Endothelial cell of umbilical vein (primary cell): ENCODE measurements around the gene RGS9BP.

Experiments used
- EZH2 ChIP-seq: IDR thresholded peaks from 2 replicates; pipeline ENCODE4 v1.6.1; 2012; ENCODE audit warnings: borderline replicate concordance, low read depth, mild to moderate bottlenecking, moderate library complexity, low read length, inconsistent platforms; ENCODE audit not compliant: severe bottlenecking
- FOS ChIP-seq: IDR thresholded peaks from 2 replicates; pipeline ENCODE4 v1.6.1; 2011; ENCODE audit warnings: mild to moderate bottlenecking, low read length, moderate library complexity, borderline replicate concordance; ENCODE audit not compliant: insufficient read depth
- JUN ChIP-seq: IDR thresholded peaks from 2 replicates; pipeline ENCODE4 v1.6.1; 2011; ENCODE audit warnings: borderline replicate concordance, low read depth; ENCODE audit not compliant: insufficient read length, insufficient read depth
- MYC ChIP-seq: IDR thresholded peaks from one replicate; pipeline ENCODE4 v1.6.1; 2011; ENCODE audit warnings: mild to moderate bottlenecking, low read depth, low read length
- POLR2A ChIP-seq: IDR thresholded peaks from 2 replicates; pipeline ENCODE4 v1.6.1; 2012; ENCODE audit warnings: low read depth, mild to moderate bottlenecking, control low read depth, low read length
- POLR2AphosphoS5 ChIP-seq: IDR thresholded peaks from 2 replicates; pipeline ENCODE4 v1.6.1; 2012; ENCODE audit warnings: low read depth, mild to moderate bottlenecking, control low read depth, low read length, moderate library complexity; ENCODE audit not compliant: insufficient read depth
- TF ChIP-seq, protein P1 (sequence below), 2 donors: IDR thresholded peaks; 1 replicate in 1 of 2; 2 replicates in 1 of 2; pipeline ENCODE4 v1.5.1; 2011; ENCODE audit warnings: low read length in 2 of 2, mild to moderate bottlenecking in 2 of 2, moderate library complexity in 2 of 2, control low read depth in 1 of 2, inconsistent platforms in 1 of 2, low read depth in 1 of 2; ENCODE audit not compliant: insufficient read depth in 1 of 2; ENCODE audit errors: extremely low read depth in 1 of 2
- TF ChIP-seq, protein P2 (sequence below): IDR thresholded peaks from 2 replicates; pipeline ENCODE4 v1.6.1; 2011; ENCODE audit not compliant: insufficient read depth, insufficient read length

DNA sequence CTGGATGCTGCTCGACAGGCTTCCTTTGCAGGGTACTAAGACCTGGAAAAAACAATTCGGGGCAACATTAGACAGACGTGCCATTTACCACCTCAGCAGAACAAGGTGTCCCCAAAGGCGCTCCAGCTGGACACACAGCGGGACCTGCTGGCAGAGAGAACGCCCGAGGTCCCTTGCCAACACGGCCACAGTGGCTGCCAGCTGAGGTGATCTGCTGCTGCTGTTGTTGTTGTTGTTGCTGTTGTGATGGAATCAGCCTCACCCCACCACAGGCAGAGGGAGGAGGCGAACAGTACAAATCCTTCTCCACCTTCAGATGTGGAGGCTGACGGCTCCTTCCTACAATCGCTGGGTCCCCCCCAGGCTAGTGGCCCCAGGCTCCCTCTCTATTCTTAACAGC lies 25.9 kb upstream of the RGS9BP start:
- TF ChIP-seq MYC (no peak), POLR2A (no peak), JUN (no peak), POLR2AphosphoS5 (no peak), EZH2 (no peak), FOS (no peak)
- TF ChIP-seq, protein P1, sequence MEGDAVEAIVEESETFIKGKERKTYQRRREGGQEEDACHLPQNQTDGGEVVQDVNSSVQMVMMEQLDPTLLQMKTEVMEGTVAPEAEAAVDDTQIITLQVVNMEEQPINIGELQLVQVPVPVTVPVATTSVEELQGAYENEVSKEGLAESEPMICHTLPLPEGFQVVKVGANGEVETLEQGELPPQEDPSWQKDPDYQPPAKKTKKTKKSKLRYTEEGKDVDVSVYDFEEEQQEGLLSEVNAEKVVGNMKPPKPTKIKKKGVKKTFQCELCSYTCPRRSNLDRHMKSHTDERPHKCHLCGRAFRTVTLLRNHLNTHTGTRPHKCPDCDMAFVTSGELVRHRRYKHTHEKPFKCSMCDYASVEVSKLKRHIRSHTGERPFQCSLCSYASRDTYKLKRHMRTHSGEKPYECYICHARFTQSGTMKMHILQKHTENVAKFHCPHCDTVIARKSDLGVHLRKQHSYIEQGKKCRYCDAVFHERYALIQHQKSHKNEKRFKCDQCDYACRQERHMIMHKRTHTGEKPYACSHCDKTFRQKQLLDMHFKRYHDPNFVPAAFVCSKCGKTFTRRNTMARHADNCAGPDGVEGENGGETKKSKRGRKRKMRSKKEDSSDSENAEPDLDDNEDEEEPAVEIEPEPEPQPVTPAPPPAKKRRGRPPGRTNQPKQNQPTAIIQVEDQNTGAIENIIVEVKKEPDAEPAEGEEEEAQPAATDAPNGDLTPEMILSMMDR (IDR thresholded peaks at IDR 0.05; ENCODE audit: extremely low read depth in 1 of 2, insufficient read depth in 1 of 2, low read depth in 1 of 2, low read length in 2 of 2) = no peak
- TF ChIP-seq, protein P2, sequence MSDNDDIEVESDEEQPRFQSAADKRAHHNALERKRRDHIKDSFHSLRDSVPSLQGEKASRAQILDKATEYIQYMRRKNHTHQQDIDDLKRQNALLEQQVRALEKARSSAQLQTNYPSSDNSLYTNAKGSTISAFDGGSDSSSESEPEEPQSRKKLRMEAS = no peak
